GM18907 (cell line): Measurements from ENCODE around the gene KIAA0232.

Experiments
- ATAC-seq: cut with Tn5 transposase; IDR thresholded peaks from one replicate; pipeline ENCODE4 v1.9.1; 2021; ENCODE audit warnings: mild to moderate bottlenecking, moderate library complexity; ENCODE audit not compliant: unreplicated experiment

KIAA0232 gene

GRCh38 chr4:6782147-6782845 is at the start of gene KIAA0232:
TSS of gene KIAA0232 (plus strand) at chr4:6782727. CDS start at chr4:6824454, 41,727 bp downstream.
- peak; percentile 78 for ATAC-seq

- no peak for ATAC-seq
Measured at GRCh38 chr4:6733358-6734164, 49.0 kb upstream of the KIAA0232 start.

- ATAC-seq, result no peak
Measured at GRCh38 chr4:6734165-6734786, 48.3 kb upstream of the KIAA0232 start.

GRCh38 chr4:6739920-6740319 is 42.6 kb upstream of the KIAA0232 start:
- ATAC-seq, result no peak

- ATAC-seq, result no peak
Measured at GRCh38 chr4:6740347-6740746, 42.2 kb upstream of the KIAA0232 start.

GRCh38 chr4:6742507-6742906 is 40.0 kb upstream of the KIAA0232 start:
- no peak for ATAC-seq

GRCh38 chr4:6742989-6743388 is 39.5 kb upstream of the KIAA0232 start:
- no peak for ATAC-seq

- no peak for ATAC-seq
Measured at GRCh38 chr4:6746721-6747293, 35.7 kb upstream of the KIAA0232 start.

GRCh38 chr4:6747294-6748051 is 35.1 kb upstream of the KIAA0232 start:
- no peak for ATAC-seq

- no peak for ATAC-seq
Measured at GRCh38 chr4:6748286-6748685, 34.2 kb upstream of the KIAA0232 start.

- ATAC-seq, result no peak
Measured at GRCh38 chr4:6749340-6750171, 33.0 kb upstream of the KIAA0232 start.

GRCh38 chr4:6750286-6751221 is 32.0 kb upstream of the KIAA0232 start:
- ATAC-seq, result no peak

- ATAC-seq, result no peak
Measured at GRCh38 chr4:6751611-6752485, 30.7 kb upstream of the KIAA0232 start.

- no peak for ATAC-seq
Measured at GRCh38 chr4:6752486-6752829, 30.1 kb upstream of the KIAA0232 start.

- no peak for ATAC-seq
Measured at GRCh38 chr4:6753103-6753560, 29.4 kb upstream of the KIAA0232 start.

- no peak for ATAC-seq
Measured at GRCh38 chr4:6753891-6754290, 28.6 kb upstream of the KIAA0232 start.

- ATAC-seq, result no peak
Measured at GRCh38 chr4:6754481-6755087, 27.9 kb upstream of the KIAA0232 start.
